ENCODE measurements around the gene ACOT12. TPM values are rescaled to one million over a fixed set of nuclear protein-coding genes. Genes with fewer than 3 reads are reported as not detected.

ACOT12 gene
- total RNA-seq, 1 experiment from 2014 or later, result not detected

DNA sequence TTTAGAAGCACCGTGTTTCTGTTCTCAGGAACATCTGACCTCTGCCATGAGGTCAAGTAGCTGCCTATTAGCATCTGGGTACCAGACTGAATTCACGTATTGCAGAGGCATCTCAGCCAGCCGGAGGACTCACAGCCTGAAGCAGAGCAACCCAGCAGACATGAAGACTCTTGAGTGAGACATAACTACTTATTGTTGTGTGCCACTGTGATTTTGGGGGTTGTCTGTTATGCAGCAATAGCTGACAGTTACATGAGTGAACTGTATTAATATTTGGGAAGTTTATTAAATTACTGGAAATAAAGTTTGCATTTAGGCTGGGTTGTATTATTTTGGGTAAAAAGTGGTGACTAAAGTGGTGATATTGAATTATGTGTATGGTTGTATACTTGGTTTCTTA is 1.3 kb upstream of the ACOT12 start:
- Mint-ChIP-seq H3K4me1 (0 out of 4 replicates have a peak, but pooled peaks cover 0 to 4% of the 10 kb centered on the region in 2 experiments), H3K36me3 (ENCODE audit: insufficient read depth in 1 of 3, low read depth in 3 of 3) (no peaks in the 10 kb centered on the region; a peak in 2 of 7 replicates)

More for the DNA sequence above, 1.3 kb upstream of the ACOT12 start:
- Histone ChIP-seq H3K27me3 (ENCODE audit: insufficient read depth, low read length) (no peaks in the 10 kb centered on the region), H3K79me2 (ENCODE audit: insufficient read depth, low read length) (no peaks in the 10 kb centered on the region), H4K5ac (ENCODE audit: insufficient read length, low read depth, low read length) (no peak overlapping the region), H3K4me1 (ENCODE audit: insufficient read depth, low read length) (no peaks in the 10 kb centered on the region), H3K4ac (ENCODE audit: low read depth, low read length) (no peak overlapping the region), H3K4me2 (ENCODE audit: insufficient read depth, insufficient read length, low read length) (no peak overlapping the region), H3K18ac (ENCODE audit: insufficient read length, low read depth, low read length) (no peak overlapping the region), H3K23ac (ENCODE audit: insufficient read length, low read depth, low read length) (no peak overlapping the region), H3K9ac (ENCODE audit: extremely low read depth, insufficient read length, low read length) (no peak overlapping the region), H4K20me1 (ENCODE audit: control insufficient read depth, insufficient read depth, insufficient read length) (no peaks in the 10 kb centered on the region), H2BK15ac (ENCODE audit: low read depth, low read length) (no peak overlapping the region), H4K91ac (ENCODE audit: insufficient read length, low read depth, low read length) (no peak overlapping the region), H3K27ac (ENCODE audit: insufficient read length, low read depth, low read length) (no peak overlapping the region), H3K14ac (ENCODE audit: insufficient read depth, low read length) (no peak overlapping the region), H2BK12ac (ENCODE audit: insufficient read length, low read depth, low read length) (no peak overlapping the region), H3K23me2 (ENCODE audit: insufficient read length, low read depth, low read length, poor library complexity, severe bottlenecking) (peaks cover 3% of the 10 kb centered on the region), H2BK5ac (ENCODE audit: insufficient read length, low read length) (no peak overlapping the region), H2AK5ac (ENCODE audit: insufficient read length, low read length) (no peak overlapping the region), H4K8ac (replicated peaks; ENCODE audit: insufficient read length, low read depth, low read length) (no peak overlapping the region), H2BK120ac (ENCODE audit: low read depth, low read length, poor library complexity, severe bottlenecking) (no peak overlapping the region), H3K79me1 (ENCODE audit: insufficient read depth, low read depth, low read length, poor library complexity, severe bottlenecking) (no peaks in the 10 kb centered on the region), H3K56ac (ENCODE audit: insufficient read length, low read depth, low read length) (no peak overlapping the region), H2BK20ac (ENCODE audit: low read depth, low read length, poor library complexity, severe bottlenecking) (no peak overlapping the region), H2AFZ (ENCODE audit: low read length) (no peak overlapping the region), H3T11ph (ENCODE audit: low read length) (no peak overlapping the region), H3K9me3 (ENCODE audit: control insufficient read depth, low read depth, low read length) (no peaks in the 10 kb centered on the region)
- TF ChIP-seq, protein P1, sequence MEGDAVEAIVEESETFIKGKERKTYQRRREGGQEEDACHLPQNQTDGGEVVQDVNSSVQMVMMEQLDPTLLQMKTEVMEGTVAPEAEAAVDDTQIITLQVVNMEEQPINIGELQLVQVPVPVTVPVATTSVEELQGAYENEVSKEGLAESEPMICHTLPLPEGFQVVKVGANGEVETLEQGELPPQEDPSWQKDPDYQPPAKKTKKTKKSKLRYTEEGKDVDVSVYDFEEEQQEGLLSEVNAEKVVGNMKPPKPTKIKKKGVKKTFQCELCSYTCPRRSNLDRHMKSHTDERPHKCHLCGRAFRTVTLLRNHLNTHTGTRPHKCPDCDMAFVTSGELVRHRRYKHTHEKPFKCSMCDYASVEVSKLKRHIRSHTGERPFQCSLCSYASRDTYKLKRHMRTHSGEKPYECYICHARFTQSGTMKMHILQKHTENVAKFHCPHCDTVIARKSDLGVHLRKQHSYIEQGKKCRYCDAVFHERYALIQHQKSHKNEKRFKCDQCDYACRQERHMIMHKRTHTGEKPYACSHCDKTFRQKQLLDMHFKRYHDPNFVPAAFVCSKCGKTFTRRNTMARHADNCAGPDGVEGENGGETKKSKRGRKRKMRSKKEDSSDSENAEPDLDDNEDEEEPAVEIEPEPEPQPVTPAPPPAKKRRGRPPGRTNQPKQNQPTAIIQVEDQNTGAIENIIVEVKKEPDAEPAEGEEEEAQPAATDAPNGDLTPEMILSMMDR (conservative IDR thresholded peaks at IDR 0.05), result no peak
- Mint-ChIP-seq H3K27ac (no peak overlapping the region), H3K4me3 (no peak overlapping the region), H3K9me3 (peaks cover 0 to 3% of the 10 kb centered on the region in 2 experiments; a peak in 3 of 5 replicates), H3K27me3 (ENCODE audit: low read depth) (peaks cover 41% of the 10 kb centered on the region)
- no peak for DNase-seq
- no CpG with 5 or more reads among the region's 3 CpGs for WGBS (ENCODE audit: extremely low coverage, insufficient read length, low lambda C conversion rate)

Measured in H9 (cell line).